A673 (cell line): ENCODE measurements around the gene DLGAP1. TPM values are rescaled to one million over a fixed set of nuclear protein-coding genes. Genes with fewer than 3 reads are reported as not detected.

Source experiments
- BruUV-seq: library from RNA; stranded (reverse); fragments of 400-500 nt; replicated peaks from 2 replicates; lab custom pipeline; 2021; lab: Mats Ljungman, UMichigan
- CTCF ChIA-PET: fragments of 300-600 bp; sonication (Branson Sonifier 250); formaldehyde crosslinking; loops from one replicate; lab custom pipeline; 2022; ENCODE audit warnings: antibody characterized with exemption; lab: Charles Lee
- POLR2A ChIA-PET: fragments of 300-600 bp; sonication (Branson Sonifier 250); formaldehyde crosslinking; loops from one replicate; lab custom pipeline; 2022; ENCODE audit warnings: antibody characterized with exemption; ENCODE audit not compliant: low non-redundant PET; lab: Charles Lee
- DNase-seq: peaks from one replicate; pipeline ENCODE4 v3.0.0-alpha.2; 2015; ENCODE audit warnings: low spot score
- H3K27ac ChIP-seq: fragments of 200-600 bp; sonication (generic); 2 replicates; pipeline ENCODE4 v1.5.1; 2016; ENCODE audit warnings: mixed run types, low read depth, mild to moderate bottlenecking, mixed read lengths, antibody characterized with exemption, low read length; ENCODE audit not compliant: poor library complexity, severe bottlenecking
- H3K27me3 ChIP-seq: fragments of 200-600 bp; sonication (generic); replicated peaks from 2 replicates; pipeline ENCODE4 v1.6.1; 2017; ENCODE audit warnings: mixed run types, low read depth, mild to moderate bottlenecking, mixed read lengths, antibody characterized with exemption, low read length; ENCODE audit not compliant: insufficient read depth, poor library complexity
- H3K36me3 ChIP-seq: fragments of 200-600 bp; sonication (generic); 2 replicates; pipeline ENCODE4 v1.6.1; 2016; ENCODE audit warnings: mixed run types, mild to moderate bottlenecking, mixed read lengths, antibody characterized with exemption, low read length; ENCODE audit not compliant: insufficient read depth, poor library complexity, severe bottlenecking
- H3K4me1 ChIP-seq: fragments of 200-600 bp; sonication (generic); 2 replicates; pipeline ENCODE4 v1.6.1; 2017; ENCODE audit warnings: mixed run types, mild to moderate bottlenecking, mixed read lengths, antibody characterized with exemption, low read length; ENCODE audit not compliant: insufficient read depth, poor library complexity, severe bottlenecking
- H3K4me3 ChIP-seq: fragments of 200-600 bp; sonication (generic); 2 replicates; pipeline ENCODE4 v1.5.1; 2016; ENCODE audit warnings: low read depth, mixed run types, mild to moderate bottlenecking, mixed read lengths, low read length; ENCODE audit not compliant: poor library complexity, severe bottlenecking
- H3K9me3 ChIP-seq: fragments of 200-600 bp; sonication (generic); 2 replicates; pipeline ENCODE4 v1.6.1; 2016; ENCODE audit warnings: mixed run types, low read depth, mild to moderate bottlenecking, mixed read lengths, antibody characterized with exemption, low read length; ENCODE audit not compliant: poor library complexity, severe bottlenecking
- CTCF ChIP-seq: fragments of 300-800, 200-600 bp; sonication (generic); conservative IDR thresholded peaks from 2 replicates; pipeline ENCODE4 v1.5.1; 2017; ENCODE audit warnings: low read depth, mild to moderate bottlenecking, antibody characterized with exemption, low read length, moderate library complexity, mixed read lengths
- EZH2 ChIP-seq: fragments of 200-600 bp; sonication (generic); IDR thresholded peaks from 2 replicates; pipeline ENCODE4 v1.6.1; 2017; ENCODE audit warnings: borderline replicate concordance, low read depth, mild to moderate bottlenecking, mixed read lengths, antibody characterized with exemption, low read length; ENCODE audit not compliant: poor library complexity, severe bottlenecking
- intact Hi-C: fragments of 100-400 bp; cut with micrococcal nuclease; formaldehyde crosslinking; loops from one replicate; pipeline ENCODE4 v1.10.0; 2022; ENCODE audit not compliant: unreplicated experiment
- total RNA-seq: library from RNA; stranded (reverse); gene quantifications from 2 replicates; pipeline ENCODE4 v1.2.3, GENCODE V29; 2021

DLGAP1 gene
- total RNA-seq, 1 experiment from 2014 or later, result 135 TPM

DNA sequence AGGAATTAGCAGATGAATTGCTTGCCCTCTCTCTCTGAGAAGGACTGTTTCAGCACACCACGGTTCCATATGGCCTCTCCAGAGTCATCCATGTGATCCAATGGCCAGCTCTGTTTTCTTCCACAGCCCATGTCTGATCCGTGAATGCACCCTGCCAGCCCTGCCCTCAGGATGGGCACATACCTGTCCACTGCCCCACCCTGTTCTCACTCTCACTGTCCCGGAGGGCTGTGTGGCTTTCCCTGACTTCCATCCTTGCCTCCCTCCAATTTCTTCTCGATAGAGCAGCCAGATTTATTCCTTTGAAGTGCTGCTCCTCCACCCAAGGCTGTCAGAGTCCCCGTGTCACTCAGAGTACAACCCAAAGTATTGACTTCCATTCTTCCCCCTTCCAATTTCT, 662.0 kb downstream of the DLGAP1 start:
- H3K27me3 ChIP-seq, result no peaks in the 10 kb centered on the region
- no peak for TF ChIP-seq CTCF
- TF ChIP-seq EZH2, result no peak
- no peak for DNase-seq
- H3K4me1 ChIP-seq, result peaks cover 41% of the 10 kb centered on the region
- no TSS peak for BruUV-seq
- intact Hi-C loops, result no loop called here
- no peak overlapping the region for H3K4me3 ChIP-seq
- peaks cover 28% of the 10 kb centered on the region for H3K36me3 ChIP-seq
- ChIA-PET POLR2A (no interaction called here), CTCF (no interaction called here)
- H3K9me3 ChIP-seq, result no peaks in the 10 kb centered on the region
- no peak overlapping the region for H3K27ac ChIP-seq

DNA sequence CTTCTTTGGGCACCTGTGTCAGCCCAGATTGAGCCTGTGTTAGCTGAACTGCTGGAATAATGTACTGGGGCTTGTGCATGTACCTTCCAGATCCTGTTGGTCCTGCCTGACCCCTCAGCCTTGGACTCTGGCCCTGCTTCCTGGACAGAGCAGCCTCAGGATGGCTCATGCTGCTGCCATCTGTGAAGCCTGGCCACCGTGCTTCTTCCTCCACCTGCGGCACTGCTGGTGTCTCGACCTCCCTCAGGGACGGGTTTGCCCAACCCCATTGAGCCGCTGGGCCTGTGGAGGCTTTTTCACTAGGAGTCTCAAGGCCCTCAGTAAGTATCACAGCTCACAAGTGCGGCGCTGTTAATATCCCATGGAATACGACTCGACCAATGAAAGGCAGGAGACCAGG, 662.4 kb downstream of the DLGAP1 start:
- H3K27me3 ChIP-seq, result no peaks in the 10 kb centered on the region
- intact Hi-C loops, result no loop called here
- no TSS peak for BruUV-seq
- TF ChIP-seq EZH2, result no peak
- ChIA-PET POLR2A (no interaction called here), CTCF (no interaction called here)
- H3K4me3 ChIP-seq, result no peak overlapping the region
- no peaks in the 10 kb centered on the region for H3K9me3 ChIP-seq
- peaks cover 26% of the 10 kb centered on the region for H3K36me3 ChIP-seq
- H3K4me1 ChIP-seq, result peaks cover 42% of the 10 kb centered on the region
- no peak overlapping the region for H3K27ac ChIP-seq
- no peak for DNase-seq

- CTCF ChIA-PET, result no interaction called here
Observed at GRCh38 chr18:3791238-3791637, 663.9 kb downstream of the DLGAP1 start.

More at GRCh38 chr18:3791238-3791637, 663.9 kb downstream of the DLGAP1 start:
- POLR2A ChIA-PET, result no interaction called here
- DNase-seq, result peak; percentile 58
- Histone ChIP-seq H3K4me1 (peaks cover 45% of the 10 kb centered on the region), H3K27ac (peak overlapping the region; percentile 40), H3K4me3 (peak overlapping the region; percentile 2), H3K9me3 (no peaks in the 10 kb centered on the region), H3K27me3 (no peaks in the 10 kb centered on the region), H3K36me3 (peaks cover 24% of the 10 kb centered on the region)
- TF ChIP-seq EZH2 (no peak), CTCF (no peak)
- intact Hi-C loops, result no loop called here
- no TSS peak for BruUV-seq
